ENCODE results near the gene CEACAM3.

DNA sequence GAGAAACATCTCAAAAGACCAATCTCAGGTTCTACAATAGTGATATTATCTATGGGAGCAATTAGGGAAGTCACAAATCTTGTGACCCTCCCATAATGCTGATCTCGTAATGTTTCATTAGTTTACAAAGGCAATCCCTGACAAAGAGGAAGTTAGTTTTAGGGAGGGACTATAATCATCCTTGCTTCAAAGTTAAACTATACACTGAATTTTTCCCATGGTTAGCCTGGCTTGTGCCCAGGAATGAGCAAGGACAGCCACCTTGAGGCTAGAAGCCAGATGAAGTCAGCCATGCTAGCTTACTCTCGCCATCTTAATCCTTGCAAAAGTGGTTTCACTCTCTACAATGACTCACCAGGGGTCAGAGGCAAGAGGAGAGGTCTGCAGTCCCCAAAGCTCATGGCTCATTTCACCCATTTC lies 5.4 kb downstream of the CEACAM3 start:
- TF ChIP-seq TAF1 (IDR thresholded peaks at IDR 0.05; ENCODE audit: low read depth, low read length) (no peak), POLR2AphosphoS5 (IDR thresholded peaks at IDR 0.05; ENCODE audit: low read depth, low read length) (no peak), SPI1 (IDR thresholded peaks at IDR 0.05; ENCODE audit: low read depth, low read length) (no peak), POLR2A (IDR thresholded peaks at IDR 0.05; ENCODE audit: low read depth, low read length) (no peak), POU2F2 (IDR thresholded peaks at IDR 0.05; ENCODE audit: low read depth, low read length) (no peak)
